NCI-H345 treated with DMSO at 0.1 percent for 48 hours (cell line): Measurements from ENCODE around the gene ATG2B.
A peak's percentile ranks its signal among the peaks of the same experiment; 100 is the strongest.
"Not testable (repeated sequence)": the region's sequence is repeated elsewhere in the genome, so short reads cannot be mapped to it uniquely, and the experiment has no call there.

Experiments
- DNase-seq: peaks from one replicate; lab custom pipeline; 2025; ENCODE audit not compliant: unreplicated experiment; lab: John Stamatoyannopoulos, UW

The ATG2B gene

GRCh38 chr14:96255501-96256366, 107.4 kb downstream of the ATG2B start, which contains the start of gene BDKRB1:
TSS of gene BDKRB1 (plus strand) at chr14:96256210. CDS start at chr14:96263683, 7,473 bp downstream.
- DNase-seq: no peak

- DNase-seq: no peak
These were observed 108.5 kb downstream of the ATG2B start for GRCh38 chr14:96254687-96255086.

GRCh38 chr14:96252999-96253539, 110.1 kb downstream of the ATG2B start:
- DNase-seq: peak; percentile 74

GRCh38 chr14:96252323-96252998, 110.7 kb downstream of the ATG2B start:
- no peak for DNase-seq

GRCh38 chr14:96251656-96252155, 111.4 kb downstream of the ATG2B start:
- no peak for DNase-seq

GRCh38 chr14:96250485-96250884, 112.7 kb downstream of the ATG2B start:
- no peak for DNase-seq

GRCh38 chr14:96249029-96249428, 114.1 kb downstream of the ATG2B start:
- DNase-seq: no peak

- DNase-seq: no peak
These were observed 116.1 kb downstream of the ATG2B start for GRCh38 chr14:96247031-96247430.

GRCh38 chr14:96246539-96246847, 116.6 kb downstream of the ATG2B start:
- DNase-seq: no peak

- no peak for DNase-seq
These were observed 117.2 kb downstream of the ATG2B start for GRCh38 chr14:96245710-96246538.

- DNase-seq: not testable (repeated sequence)
These were observed 118.1 kb downstream of the ATG2B start for GRCh38 chr14:96245074-96245473.

- no peak for DNase-seq
These were observed 119.4 kb downstream of the ATG2B start for GRCh38 chr14:96243785-96244184.

GRCh38 chr14:96242126-96242525, 121.0 kb downstream of the ATG2B start:
- DNase-seq: no peak

GRCh38 chr14:96240641-96241040, 122.5 kb downstream of the ATG2B start:
- DNase-seq: no peak

- no peak for DNase-seq
These were observed 123.4 kb downstream of the ATG2B start for GRCh38 chr14:96239711-96240141.

- no peak for DNase-seq
These were observed 124.4 kb downstream of the ATG2B start for GRCh38 chr14:96238676-96239265.

- DNase-seq: no peak
These were observed 125.5 kb downstream of the ATG2B start for GRCh38 chr14:96237641-96238040.

- DNase-seq: no peak
These were observed 127.7 kb downstream of the ATG2B start for GRCh38 chr14:96235426-96235825.

- DNase-seq: no peak
These were observed 129.5 kb downstream of the ATG2B start for GRCh38 chr14:96233661-96234060.

- DNase-seq: no peak
These were observed 130.6 kb downstream of the ATG2B start for GRCh38 chr14:96232506-96232905.
